GM12891 (cell line): ENCODE results near the gene PSMD9.

Experiments used
- DNase-seq: peaks from one replicate; pipeline ENCODE4 v3.0.0; 2011; ENCODE audit warnings: low spot score; ENCODE audit not compliant: insufficient read length
- FAIRE-seq: peaks from 2 replicates; lab custom pipeline; 2011; peaks lifted over from hg19 to GRCh38; lab: Jason Lieb, UNC
- PAX5 ChIP-seq: IDR thresholded peaks from 2 replicates; pipeline ENCODE4 v1.6.1; 2011; ENCODE audit warnings: low read length, moderate library complexity, mild to moderate bottlenecking; ENCODE audit not compliant: insufficient read depth, severe bottlenecking
- POLR2A ChIP-seq: IDR thresholded peaks from 2 replicates; pipeline ENCODE4 v1.6.1; 2011; ENCODE audit warnings: low read depth, low read length, control low read depth
- POLR2AphosphoS5 ChIP-seq: IDR thresholded peaks from 2 replicates; pipeline ENCODE4 v1.6.1; 2011; ENCODE audit warnings: low read depth, low read length, control low read depth
- POU2F2 ChIP-seq: IDR thresholded peaks from 2 replicates; pipeline ENCODE4 v1.6.1; 2011; ENCODE audit warnings: low read depth, mild to moderate bottlenecking, control low read depth, low read length, moderate library complexity
- SPI1 ChIP-seq: IDR thresholded peaks from 2 replicates; pipeline ENCODE4 v1.6.1; 2011; ENCODE audit warnings: low read depth, low read length, control low read depth
- TAF1 ChIP-seq: IDR thresholded peaks from 2 replicates; pipeline ENCODE4 v1.6.1; 2011; ENCODE audit warnings: low read depth, low read length, control low read depth

Gene PSMD9

DNA sequence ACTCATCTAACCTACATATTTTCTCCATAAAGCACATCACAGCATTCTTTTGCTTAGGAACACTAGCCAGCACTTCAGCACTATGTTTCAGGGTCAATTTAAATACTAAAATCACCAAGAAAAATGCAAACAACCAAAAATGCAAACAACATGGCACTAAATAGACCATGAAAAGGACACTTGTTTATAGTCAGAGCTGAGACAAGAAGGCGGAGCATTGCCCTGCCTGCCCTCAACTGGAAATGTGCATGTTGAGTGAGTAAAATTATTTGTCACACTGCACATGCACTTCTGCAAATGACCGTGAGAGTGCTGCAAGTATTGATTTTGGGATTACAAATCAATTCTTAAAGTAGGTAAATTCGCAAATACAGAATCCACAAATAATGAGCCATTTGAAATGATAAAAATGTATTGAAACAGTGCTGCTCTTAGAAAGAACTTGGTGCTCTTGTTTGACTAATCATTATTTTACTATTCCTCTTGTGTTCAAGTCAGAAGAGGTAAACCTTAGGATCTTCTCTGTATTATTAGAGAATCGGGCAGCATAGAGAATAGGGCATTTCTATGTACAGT is 64.6 kb downstream of the PSMD9 start:
- no peak for DNase-seq
- TF ChIP-seq TAF1 = no peak
- no peak for TF ChIP-seq PAX5
- no peak for TF ChIP-seq POU2F2
- TF ChIP-seq SPI1 = no peak
- no peak for TF ChIP-seq POLR2AphosphoS5
- TF ChIP-seq POLR2A = no peak
- FAIRE-seq = no peak

- no peak for DNase-seq
- TF ChIP-seq POU2F2 (no peak), POLR2A (no peak), PAX5 (no peak), SPI1 (no peak), TAF1 (no peak), POLR2AphosphoS5 (no peak)
- FAIRE-seq = no peak
These were observed 65.1 kb downstream of the PSMD9 start for GRCh38 chr12:121953695-121954094.

DNA sequence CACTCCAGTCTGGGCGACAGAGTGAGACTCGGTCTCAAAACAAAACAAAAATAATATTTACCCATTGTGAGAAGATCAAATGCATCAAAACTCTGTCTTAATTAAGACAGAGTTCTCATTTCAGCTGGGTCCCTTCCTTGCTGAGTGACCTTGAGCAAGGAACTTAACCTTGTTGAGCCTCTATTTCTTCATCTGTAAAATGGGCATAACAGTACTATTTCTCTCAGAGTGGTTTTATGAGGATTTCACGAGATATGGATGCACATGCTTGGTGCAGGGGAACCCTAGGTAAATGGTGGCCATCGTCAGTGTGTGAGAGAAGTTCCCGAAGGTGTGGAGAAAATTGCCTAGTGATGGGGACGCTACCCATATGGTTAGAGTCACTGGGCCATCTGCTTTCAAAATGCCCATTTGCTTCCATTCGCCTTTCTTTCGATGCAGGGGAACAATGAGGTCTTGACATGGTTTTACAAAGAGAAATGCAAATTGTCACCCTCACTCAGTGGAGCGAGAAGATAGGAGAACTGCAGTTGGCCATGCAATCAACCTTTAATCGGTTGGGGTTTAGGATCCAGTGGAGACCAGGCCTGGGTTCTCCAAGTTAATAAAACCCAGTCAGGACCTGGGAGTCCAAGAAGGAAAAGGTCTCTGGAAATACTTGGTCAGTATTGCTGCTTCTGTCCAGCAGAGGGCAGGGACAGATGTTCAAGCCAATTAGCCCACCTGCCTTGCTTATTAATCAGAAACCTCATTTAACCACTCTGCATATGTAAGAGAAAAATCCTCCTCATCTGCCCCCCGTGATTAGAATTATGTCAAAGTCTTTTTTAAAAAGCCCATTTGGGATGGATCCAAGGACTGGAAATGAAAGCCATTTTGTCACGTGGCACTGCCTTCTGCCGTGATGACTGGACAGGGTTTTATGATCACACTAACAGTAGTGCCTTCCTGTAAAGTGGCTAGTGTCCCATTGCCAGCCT is 67.0 kb downstream of the PSMD9 start:
- no peak for DNase-seq
- TF ChIP-seq SPI1 (no peak), POLR2AphosphoS5 (no peak), POLR2A (no peak), POU2F2 (no peak), PAX5 (no peak), TAF1 (no peak)
- no peak for FAIRE-seq

DNA sequence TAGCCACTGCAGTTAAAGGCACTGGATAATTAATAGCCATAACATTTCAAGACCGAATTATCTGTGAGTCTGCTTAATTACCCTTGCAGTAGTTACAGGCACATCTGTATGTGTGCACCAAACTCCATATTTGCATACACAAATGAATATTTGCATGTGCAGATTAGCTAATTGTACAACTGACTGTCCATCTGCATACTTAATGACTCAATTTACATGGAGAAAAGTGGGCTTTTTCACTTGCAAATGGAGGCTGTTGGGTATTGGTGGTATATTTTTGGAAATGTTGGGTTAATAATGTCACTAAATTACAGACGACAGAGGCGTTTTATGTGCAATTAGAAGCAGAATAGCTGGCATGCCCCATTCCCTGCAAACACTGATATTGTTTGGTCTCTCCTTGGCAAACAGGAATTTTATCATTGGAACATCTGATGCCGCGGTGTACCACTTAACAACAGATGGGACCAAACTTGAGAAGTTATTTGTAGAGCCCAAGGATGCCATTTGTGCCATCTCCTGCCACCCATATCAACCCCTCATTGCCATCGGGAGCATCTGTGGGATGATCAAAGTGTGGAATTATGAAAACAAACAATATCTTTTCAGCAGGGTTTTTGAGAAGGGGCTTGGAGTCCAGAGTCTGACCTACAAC is 69.4 kb downstream of the PSMD9 start:
- no peak for DNase-seq
- peak; percentile 38 for FAIRE-seq

DNA sequence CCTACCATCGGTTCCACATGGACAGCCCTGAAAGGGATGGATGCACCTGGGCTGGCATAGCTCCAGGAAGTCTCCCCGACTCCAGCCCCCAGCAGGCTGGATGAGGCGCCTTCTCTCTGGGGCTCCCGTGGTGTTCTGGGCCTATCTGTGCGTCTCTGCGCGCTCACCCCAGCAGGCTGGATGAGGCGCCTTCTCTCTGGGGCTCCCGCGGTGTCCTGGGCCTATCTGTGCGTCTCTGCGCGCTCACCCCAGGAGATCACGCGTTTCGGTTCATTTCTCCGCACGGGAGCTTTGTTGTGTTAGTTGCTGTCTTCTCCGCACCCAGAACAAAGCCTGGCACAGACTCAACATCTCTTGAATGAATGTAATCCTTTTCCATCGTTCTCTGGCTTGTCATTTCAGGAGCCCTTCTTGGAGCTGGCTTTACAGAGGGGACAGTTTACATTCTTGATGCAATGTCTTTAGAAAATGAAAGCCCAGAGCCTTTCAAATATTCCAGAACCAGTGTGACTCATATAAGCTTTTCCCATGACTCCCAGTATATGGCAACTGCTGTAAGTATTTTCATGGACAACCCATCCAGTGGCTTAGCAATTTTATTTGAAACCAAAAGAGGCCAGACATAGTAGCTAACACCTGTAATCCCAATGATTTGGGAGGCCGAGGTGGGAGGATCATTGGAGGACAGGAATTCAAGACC is 70.1 kb downstream of the PSMD9 start:
- DNase-seq (no peak), FAIRE-seq (no peak)

More for the DNA sequence above, 69.4 kb downstream of the PSMD9 start:
- TF ChIP-seq POU2F2 (no peak), SPI1 (no peak), POLR2A (no peak), TAF1 (no peak), POLR2AphosphoS5 (no peak), PAX5 (no peak)

GRCh38 chr12:121960541-121960940 is 72.0 kb downstream of the PSMD9 start:
- no peak for FAIRE-seq
- TF ChIP-seq TAF1 (no peak), POLR2A (no peak), POLR2AphosphoS5 (no peak), PAX5 (no peak), POU2F2 (no peak)
- no peak for DNase-seq

More for the DNA sequence above, 70.1 kb downstream of the PSMD9 start:
- TF ChIP-seq TAF1 (no peak), SPI1 (no peak), POU2F2 (no peak), PAX5 (no peak), POLR2AphosphoS5 (no peak), POLR2A (no peak)

DNA sequence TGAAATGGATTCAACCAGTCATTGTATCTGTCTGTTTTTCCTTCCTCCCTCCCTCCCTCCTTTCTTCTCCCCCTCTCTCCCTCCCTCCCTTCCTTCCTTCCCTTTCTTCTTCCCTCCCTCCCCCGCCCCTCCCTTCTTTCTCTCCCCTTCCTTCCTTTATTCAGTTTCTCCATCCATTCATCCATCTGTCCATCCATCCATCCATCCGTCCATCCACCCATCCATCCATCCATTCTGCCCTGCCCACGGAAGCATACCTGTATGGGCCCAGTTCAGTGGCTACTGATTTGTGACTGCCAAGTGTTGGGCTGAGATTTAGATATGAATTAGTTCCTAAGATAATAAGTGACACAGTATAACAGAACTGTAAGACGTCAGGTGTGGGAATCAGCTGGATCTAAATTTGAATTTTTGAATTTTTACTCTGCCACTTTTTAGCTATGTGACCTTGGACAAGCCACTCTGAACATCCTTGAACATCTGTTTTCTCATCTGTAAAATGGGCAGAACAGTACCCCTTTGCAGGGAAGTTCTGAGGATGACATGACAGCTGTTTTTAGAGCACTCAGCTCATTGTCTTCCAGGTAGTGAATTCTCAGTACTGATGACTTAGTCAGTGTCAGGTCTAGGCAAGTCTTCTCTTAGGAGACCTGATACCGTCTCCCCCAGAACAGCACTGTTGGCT is 72.7 kb downstream of the PSMD9 start:
- no peak for TF ChIP-seq PAX5
- TF ChIP-seq SPI1 = no peak
- TF ChIP-seq POU2F2 = no peak
- TF ChIP-seq POLR2AphosphoS5 = no peak
- TF ChIP-seq TAF1 = no peak
- no peak for TF ChIP-seq POLR2A
- FAIRE-seq = no peak

GRCh38 chr12:121963341-121964018 is 74.9 kb downstream of the PSMD9 start:
- DNase-seq (no peak), FAIRE-seq (no peak)
- TF ChIP-seq PAX5 (no peak), POU2F2 (no peak), SPI1 (no peak), TAF1 (no peak), POLR2AphosphoS5 (no peak), POLR2A (no peak)

More for the DNA sequence above, 72.7 kb downstream of the PSMD9 start:
- DNase-seq = no peak
